GM12874 (cell line): ENCODE results near the gene GLB1L.

Experiments used
- TF ChIP-seq, protein P1 (sequence below): IDR thresholded peaks from 2 replicates; pipeline ENCODE4 v1.5.1; 2011; ENCODE audit warnings: low read depth, mild to moderate bottlenecking, control low read depth, low read length, moderate library complexity; ENCODE audit not compliant: insufficient read depth

GLB1L gene

DNA sequence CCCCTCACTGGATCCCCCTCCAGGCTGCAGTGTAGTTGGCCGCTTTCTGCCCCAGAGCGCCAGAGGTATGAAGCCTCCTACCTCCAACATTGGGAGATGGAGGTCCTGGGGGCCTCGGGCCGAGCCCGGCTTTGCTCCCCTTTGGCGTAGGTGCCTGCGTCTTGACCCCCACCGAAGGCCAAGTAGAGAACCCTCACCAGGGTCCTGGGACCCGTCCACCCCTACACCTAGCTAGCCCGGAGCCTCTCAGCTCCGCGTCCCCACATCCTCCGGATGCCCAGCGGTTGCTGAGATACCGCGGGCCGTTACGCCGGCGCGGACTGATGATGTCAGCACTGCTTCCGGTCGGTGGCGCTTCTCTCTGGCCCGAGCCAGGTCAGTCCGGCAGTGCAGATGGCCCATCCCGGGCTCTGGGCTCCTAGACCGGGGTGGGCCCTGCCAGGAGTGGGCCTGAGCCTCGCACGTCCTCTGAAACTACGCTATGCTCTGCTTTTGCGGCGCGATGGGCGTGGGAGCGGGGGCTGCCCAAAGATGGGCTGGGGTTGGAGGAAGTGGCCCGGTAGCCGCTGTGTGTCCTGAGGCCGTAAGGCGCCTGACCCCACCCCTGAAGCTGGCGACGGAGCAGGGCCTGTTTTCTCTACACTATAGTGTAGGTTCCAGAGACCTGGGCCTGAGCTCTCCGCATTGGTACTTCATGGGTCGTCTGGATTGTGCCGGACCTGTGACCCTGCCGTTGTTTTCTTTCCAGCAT is at the start of gene GLB1L, which contains the start of gene STK16:
TSS of gene GLB1L (minus strand) at position 297 of the 751 bp plus-strand sequence. CDS start 1,871 bp downstream, outside the sequence.
TSS of gene STK16 (plus strand) at position 332 of the 751 bp plus-strand sequence. CDS start 521 bp downstream, outside the sequence.
- TF ChIP-seq, protein P1, sequence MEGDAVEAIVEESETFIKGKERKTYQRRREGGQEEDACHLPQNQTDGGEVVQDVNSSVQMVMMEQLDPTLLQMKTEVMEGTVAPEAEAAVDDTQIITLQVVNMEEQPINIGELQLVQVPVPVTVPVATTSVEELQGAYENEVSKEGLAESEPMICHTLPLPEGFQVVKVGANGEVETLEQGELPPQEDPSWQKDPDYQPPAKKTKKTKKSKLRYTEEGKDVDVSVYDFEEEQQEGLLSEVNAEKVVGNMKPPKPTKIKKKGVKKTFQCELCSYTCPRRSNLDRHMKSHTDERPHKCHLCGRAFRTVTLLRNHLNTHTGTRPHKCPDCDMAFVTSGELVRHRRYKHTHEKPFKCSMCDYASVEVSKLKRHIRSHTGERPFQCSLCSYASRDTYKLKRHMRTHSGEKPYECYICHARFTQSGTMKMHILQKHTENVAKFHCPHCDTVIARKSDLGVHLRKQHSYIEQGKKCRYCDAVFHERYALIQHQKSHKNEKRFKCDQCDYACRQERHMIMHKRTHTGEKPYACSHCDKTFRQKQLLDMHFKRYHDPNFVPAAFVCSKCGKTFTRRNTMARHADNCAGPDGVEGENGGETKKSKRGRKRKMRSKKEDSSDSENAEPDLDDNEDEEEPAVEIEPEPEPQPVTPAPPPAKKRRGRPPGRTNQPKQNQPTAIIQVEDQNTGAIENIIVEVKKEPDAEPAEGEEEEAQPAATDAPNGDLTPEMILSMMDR: no peak

DNA sequence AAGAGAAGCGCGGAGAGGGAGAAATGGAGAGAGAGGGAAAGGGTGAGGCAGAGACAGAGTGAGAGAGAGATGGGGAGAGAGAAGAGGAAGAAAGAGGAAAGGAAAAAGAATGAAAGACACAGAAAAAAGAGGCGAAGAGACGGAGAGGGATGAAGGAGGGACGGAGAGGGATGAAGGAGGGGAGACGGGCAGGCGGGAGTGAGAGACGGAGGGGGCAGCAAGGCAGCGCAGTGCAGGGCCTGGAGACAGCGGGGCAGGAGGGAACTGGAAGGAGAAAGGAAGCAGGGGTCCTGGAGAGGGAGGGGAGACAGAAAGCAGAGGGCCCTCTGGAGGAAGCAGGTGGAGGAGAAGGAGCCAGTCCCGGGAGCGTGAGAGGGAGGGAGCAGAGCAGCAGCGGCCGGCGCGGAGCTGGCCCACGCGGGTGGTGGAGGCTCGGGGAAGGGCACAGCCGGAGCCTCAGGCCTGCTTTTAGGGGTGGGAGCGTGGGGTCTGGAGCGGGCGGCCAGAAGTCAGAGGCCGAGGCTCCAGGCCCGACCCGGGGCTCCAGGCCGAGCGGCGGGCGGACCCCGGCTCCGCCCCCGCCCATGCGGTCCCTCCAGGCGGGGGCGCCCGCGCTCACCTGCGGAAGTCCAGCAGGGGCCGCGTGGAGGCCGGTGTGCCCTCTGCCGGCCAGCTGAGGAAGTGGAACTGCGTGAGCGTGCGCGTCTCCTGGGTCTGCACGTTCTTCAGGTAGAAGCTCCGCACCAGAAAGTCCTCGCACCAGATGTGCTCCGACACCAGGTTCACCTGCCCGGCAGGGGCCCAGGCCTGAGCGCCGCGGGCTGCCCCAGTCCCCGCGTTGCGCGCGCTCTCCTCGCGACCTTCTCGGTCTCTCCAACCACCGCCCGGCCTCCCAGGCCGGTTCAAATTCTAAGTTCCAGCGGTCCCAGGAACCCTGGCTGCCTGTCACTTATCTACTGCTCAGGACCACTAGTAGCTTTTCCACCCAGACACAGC is 49.4 kb upstream of the GLB1L start:
- TF ChIP-seq, protein P1: peak; percentile 100

DNA sequence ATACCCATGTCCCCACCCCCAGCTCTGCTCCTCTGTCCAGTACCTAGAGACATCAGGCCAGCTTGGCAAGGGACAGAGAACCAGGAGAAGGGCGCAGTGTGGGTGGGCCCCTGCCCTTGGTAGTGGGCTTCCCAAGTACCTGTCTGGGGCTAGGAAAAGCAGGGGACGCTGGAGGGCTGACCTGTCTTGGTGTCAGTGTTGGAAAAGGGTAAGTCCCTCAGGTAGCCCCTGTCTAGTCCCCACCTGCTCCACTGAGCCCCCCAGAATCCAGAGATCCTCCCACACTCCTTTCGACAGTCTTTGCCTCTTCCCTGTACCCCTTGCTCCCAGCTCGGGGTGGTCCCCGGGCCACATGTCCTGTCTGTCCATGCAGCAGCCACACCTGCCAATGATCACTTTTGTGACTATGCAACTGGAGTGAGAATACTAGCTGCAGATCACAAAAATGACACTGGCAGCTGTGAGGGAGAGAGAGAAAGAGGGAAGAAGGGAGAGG is 48.5 kb upstream of the GLB1L start:
- TF ChIP-seq, protein P1: no peak

GRCh38 chr2:219292616-219293015 is 47.4 kb upstream of the GLB1L start:
- TF ChIP-seq, protein P1: no peak

DNA sequence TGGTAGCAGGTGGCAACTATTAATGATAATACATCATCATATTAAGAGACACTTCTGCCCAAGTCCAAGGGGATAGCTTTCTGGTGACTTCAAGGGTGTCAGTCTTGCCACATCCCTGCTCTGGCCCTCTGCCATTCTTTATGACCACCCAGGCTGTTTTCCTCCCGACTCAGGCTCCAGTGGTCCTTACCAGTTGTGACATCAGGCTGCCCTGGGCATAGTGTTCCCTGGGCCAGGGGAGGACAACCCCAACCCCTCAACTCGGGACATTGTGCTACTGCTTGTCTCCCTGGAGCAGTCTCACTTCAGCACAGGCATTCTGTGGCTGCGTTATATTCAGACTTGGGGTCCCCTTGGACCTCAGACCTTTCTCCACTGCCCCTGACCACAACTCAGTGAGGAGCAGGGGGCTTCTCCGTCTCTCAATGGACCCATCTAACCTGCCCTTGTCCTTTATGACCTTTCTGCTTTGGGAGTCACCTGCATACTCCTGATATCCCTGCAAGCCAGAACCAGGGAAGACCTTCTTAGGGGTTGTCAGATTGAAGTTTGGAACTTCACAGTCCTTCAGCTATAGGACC is 46.8 kb upstream of the GLB1L start:
- TF ChIP-seq, protein P1: no peak

DNA sequence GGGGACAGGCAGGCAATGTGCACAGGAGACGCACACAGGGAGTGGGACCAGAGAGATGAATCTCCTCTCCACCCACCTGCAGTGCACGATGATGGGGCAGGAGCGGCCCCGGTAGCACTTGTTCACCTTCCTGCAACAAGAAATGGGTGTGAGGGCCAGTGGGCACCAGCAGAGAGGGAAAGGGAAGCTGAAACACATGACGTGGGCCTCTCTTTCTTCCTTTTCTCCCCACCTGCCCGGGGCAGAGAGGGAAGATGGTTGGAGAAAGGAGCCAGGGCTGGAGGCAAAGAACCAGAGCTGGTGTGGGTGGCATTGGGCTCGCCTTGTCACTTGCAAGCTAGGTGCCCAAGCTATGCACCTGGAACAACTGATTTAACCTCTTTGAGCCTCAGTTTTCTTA is 46.1 kb upstream of the GLB1L start:
- TF ChIP-seq, protein P1: no peak
